GM12874 (cell line): ENCODE results near the gene ERVK3-1.

Experiments
- TF ChIP-seq, protein P1 (sequence below): IDR thresholded peaks from 2 replicates; pipeline ENCODE4 v1.5.1; 2011; ENCODE audit warnings: low read depth, mild to moderate bottlenecking, control low read depth, low read length, moderate library complexity; ENCODE audit not compliant: insufficient read depth

Gene ERVK3-1

DNA sequence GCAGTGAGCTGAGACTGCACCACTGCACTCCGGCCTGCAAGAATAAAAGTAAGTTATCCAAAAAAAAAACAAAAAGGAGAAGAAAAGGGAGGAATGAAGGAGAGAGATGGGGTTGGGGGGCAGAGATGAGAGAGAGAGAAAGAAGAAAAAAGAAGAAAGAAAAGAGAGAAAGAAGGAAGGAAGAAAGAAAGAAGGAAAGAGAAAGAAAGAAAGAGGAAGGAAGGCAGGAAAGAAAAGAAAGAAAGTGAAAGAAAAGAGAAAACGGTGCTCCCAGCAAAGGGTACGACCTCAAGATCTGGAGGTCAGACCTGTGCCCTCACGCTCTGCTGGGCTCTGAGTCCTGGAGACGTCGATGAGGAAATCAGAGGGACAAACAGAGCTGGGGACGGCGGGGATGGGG lies 44.4 kb downstream of the ERVK3-1 start:
- TF ChIP-seq, protein P1, sequence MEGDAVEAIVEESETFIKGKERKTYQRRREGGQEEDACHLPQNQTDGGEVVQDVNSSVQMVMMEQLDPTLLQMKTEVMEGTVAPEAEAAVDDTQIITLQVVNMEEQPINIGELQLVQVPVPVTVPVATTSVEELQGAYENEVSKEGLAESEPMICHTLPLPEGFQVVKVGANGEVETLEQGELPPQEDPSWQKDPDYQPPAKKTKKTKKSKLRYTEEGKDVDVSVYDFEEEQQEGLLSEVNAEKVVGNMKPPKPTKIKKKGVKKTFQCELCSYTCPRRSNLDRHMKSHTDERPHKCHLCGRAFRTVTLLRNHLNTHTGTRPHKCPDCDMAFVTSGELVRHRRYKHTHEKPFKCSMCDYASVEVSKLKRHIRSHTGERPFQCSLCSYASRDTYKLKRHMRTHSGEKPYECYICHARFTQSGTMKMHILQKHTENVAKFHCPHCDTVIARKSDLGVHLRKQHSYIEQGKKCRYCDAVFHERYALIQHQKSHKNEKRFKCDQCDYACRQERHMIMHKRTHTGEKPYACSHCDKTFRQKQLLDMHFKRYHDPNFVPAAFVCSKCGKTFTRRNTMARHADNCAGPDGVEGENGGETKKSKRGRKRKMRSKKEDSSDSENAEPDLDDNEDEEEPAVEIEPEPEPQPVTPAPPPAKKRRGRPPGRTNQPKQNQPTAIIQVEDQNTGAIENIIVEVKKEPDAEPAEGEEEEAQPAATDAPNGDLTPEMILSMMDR: no peak

DNA sequence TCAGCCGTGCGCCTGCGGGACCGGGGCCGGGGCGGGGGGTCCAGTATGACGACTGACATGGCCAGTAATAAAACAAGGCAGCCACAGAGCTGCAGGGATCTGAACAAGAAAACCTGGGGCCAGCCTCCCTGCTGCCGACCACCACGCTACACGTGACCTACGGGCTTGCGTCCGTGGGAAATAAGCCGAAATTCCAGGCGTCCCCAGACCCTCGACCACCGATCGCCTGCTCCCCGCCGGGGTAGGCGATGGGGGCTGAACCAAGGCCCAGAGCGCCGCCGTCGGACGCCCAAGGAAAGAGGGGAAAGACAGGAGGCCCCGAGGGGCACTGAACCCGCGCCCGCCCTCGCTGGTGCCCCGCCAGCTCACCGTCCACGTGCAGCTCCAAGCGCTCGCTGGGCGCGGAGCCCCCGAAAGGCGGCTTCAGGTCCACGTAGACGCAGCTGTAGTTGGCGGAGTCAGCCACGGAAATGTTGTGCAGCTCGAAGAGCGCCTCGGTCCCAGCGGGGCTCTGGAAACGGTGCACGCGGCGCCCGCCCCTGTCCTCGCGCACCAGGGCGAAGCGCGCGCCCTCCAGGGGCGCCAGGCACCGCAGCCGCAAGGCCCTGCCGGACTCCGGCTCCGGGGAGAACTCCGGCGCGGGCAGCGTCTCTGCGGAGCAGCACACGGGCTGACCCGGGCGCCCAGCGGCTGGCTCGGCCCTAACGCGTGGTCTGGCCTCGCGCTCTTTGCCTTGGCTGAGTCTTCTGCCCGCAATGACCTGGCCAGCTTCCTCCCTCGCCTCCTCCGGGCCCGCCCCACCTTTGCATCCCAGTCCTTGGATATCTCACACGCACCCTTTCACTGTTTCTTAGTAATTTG lies 45.1 kb downstream of the ERVK3-1 start:
- TF ChIP-seq, protein P1: no peak

DNA sequence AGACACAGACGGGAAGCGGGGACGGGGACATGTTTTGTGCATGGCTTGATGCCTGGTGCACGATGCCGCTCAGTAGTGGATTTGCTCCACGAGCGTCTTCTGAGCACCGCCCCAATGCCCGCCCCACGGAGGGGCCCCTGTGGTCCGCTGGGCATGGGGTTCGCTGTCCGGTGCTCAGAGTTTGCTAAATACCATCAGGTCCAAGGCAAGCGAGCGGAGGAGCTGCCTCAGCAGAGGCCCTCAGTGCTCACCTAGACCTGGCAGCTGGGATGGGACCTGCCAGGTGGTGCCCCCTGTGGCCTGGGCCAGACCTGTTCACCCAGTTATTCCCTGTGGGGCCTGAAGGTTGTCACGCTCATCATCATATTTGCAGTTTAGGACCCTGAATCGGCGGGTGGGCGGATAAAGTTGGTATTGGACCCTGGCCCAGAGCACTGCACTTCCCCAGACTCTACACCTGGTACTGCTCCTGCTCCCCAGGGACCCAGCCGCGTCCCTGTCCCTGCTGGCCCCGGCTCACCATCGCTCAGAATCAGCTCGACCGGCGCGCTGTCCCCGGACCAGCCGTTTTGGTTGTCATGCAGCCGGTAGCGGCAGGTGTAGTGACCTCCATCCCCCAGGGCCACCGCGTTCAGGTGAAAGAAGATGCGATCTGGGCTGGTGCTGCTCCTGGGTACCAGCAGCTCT lies 45.8 kb downstream of the ERVK3-1 start:
- TF ChIP-seq, protein P1: no peak

DNA sequence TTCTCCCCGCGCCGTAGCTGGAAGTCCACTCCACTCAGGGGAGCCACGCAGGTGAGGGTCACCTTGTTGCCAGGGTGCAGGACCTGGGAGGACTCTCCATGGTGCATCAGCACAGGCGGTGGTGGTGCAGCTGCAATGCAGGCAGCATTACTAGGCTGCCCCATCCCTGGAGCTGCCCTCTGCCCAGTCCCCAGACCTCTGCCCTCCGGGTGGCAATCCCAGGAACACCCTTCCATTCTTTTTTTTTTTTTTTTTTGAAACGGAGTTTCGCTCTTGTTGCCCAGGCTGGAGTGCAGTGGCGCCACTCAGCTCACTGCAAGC lies 46.3 kb downstream of the ERVK3-1 start:
- TF ChIP-seq, protein P1: no peak

DNA sequence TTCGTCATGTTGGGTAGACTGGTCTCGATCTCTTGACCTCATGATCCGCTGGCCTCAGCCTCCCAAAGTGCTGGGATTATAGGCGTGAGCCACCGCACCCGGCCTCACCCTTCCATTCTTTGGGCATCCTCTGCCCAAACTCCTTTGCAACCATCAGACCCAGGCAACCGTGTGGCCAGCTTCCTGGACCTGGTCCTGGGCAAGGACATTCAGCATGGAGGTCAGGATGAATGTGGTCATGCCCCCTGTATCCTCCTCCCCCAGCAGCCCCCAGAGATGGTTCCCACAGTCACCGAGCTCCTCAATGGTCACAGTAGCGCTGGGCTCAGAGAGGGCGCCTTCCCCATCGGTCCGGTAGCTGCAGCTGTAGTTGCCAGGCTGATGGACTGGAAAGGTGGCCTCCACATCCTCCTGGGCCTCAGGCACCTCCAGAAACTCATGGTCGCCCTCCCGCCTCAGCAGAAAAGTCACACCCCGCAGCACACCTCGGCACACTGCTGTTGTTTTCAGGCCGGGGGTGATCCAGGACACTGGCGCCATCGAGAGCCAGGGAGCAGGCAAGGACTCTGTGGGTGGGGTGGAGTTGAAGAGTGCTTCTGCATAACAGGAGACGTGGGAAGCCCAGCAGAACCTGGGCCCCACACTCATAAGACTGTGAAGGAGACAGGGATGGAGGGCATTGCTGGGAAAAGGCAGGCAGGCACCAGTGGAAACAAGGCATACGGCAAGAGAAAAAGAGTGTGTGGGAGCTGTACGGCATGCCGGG lies 47.0 kb downstream of the ERVK3-1 start:
- TF ChIP-seq, protein P1: no peak

DNA sequence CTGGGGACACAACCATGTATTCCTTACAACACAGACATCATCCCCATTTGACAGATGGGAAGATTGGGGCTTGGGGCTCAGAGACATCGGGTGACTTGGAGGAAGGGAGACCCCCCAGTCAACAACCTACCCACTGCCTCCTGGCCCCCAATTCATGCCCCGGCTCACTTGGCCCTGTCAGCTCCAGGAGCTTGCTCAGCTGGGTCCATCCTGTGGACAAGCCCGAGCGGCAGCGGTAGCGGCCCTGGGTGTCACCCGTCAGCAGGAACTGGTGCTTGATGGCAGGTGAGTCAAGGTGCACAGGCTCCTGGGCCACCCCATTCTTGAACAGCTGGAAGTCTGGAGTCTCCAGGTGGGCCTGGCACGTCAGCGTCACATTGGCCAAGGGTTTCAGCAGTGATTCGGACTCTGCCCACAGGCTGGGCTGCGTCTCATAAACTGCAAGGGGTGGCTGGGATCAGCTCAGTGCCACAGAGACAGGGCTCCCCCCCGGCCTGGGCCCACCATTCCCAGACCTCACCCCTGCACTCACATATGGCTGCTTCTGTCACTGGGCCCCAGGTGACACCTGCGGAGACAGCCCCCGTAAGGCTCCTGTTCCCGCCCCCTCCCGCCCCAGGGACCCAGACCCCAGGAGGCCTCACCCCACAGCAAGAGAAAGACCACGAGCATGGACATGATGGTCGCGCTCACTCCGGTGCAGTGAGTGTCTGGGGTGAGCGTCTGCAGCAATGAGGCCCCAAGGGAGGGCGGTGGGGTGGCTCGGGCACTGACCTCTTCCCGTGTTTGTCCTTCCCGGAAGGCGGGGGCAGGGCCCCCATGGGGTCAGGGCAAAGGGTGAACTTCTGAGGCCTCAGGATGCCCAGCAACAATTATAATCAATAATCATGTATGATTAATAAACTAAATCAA lies 47.8 kb downstream of the ERVK3-1 start, which contains the start of gene A1BG:
Gene A1BG (minus strand): TSS at position 733 of the 912 bp plus-strand sequence. CDS start 55 bp downstream, at position 678.
- TF ChIP-seq, protein P1: no peak
